HL-60 (cell line): ENCODE measurements around the gene SRSF12.
A peak's percentile ranks its signal among the peaks of the same experiment; 100 is the strongest.

ENCODE experiments used
- DNase-seq, 2 experiments: peaks; one replicate each; pipeline ENCODE4 v3.0.0-alpha.2; 2010 to 2020; ENCODE audit warnings: low read depth in 1 of 2, low spot score in 1 of 2
- H3K27ac ChIP-seq: fragments of 250-450 bp; sonication (Bioruptor Pico); replicated peaks from 2 replicates; pipeline ENCODE4 v1.5.1; 2020; ENCODE audit warnings: mild to moderate bottlenecking, moderate library complexity
- H3K27me3 ChIP-seq: fragments of 250-450 bp; sonication (Bioruptor Pico); 2 replicates; pipeline ENCODE4 v1.5.1; 2021; ENCODE audit warnings: mild to moderate bottlenecking, moderate library complexity; ENCODE audit not compliant: insufficient read depth, poor library complexity, severe bottlenecking
- H3K4me3 ChIP-seq: replicated peaks from 2 replicates; pipeline ENCODE4 v1.5.1; 2011; ENCODE audit warnings: mild to moderate bottlenecking, control low read depth, low read length; ENCODE audit not compliant: insufficient read depth
- CTCF ChIP-seq: IDR thresholded peaks from one replicate; pipeline ENCODE4 v1.5.1; 2011; ENCODE audit warnings: low read length, control low read depth, inconsistent platforms; ENCODE audit not compliant: insufficient read depth
- GABPA ChIP-seq: IDR thresholded peaks from 2 replicates; pipeline ENCODE4 v1.6.1; 2012; ENCODE audit warnings: low read depth
- POLR2AphosphoS5 ChIP-seq: IDR thresholded peaks from 2 replicates; pipeline ENCODE4 v1.6.1; 2012; ENCODE audit warnings: low read depth
- REST ChIP-seq: IDR thresholded peaks from 2 replicates; pipeline ENCODE4 v1.6.1; 2012; ENCODE audit warnings: low read depth; ENCODE audit not compliant: insufficient replicate concordance
- SPI1 ChIP-seq: IDR thresholded peaks from 2 replicates; pipeline ENCODE4 v1.6.1; 2012; ENCODE audit warnings: low read depth, mild to moderate bottlenecking, borderline replicate concordance

SRSF12 gene

GRCh38 chr6:89079511-89080234 is 38.2 kb downstream of the SRSF12 start:
- TF ChIP-seq REST (no peak), POLR2AphosphoS5 (no peak), GABPA (no peak; the same call in 1 of the 2 replicates), SPI1 (no peak), CTCF (no peak)
- peak in 1 of 2 experiments; percentile 50 for DNase-seq
- H3K27me3 ChIP-seq, result no peaks in the 10 kb centered on the region
- H3K4me3 ChIP-seq, result peak overlapping the region; percentile 85
- H3K27ac ChIP-seq, result peak overlapping the region; percentile 98

DNA sequence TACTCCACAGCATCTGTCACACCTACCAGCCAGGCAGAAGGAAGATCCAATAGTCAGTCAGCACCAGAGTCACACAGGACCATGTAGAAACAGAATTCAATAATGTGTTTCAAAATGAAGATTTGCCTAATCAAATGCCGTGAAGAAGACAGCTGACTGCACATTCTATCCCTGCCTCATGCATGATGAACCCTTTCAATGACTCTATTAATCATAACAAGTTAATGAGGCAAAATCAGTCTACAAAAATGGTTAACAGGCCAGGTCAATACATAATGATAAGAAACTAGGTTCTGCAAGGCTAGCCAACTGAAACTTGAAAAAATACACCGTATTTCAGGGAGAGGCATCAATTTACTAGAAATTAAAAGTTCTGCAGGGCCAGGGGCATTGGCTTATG is 44.0 kb downstream of the SRSF12 start:
- Histone ChIP-seq H3K27me3 (no peaks in the 10 kb centered on the region), H3K27ac (peak overlapping the region; percentile 94)

More for the DNA sequence above, 44.0 kb downstream of the SRSF12 start:
- TF ChIP-seq SPI1 (no peak), GABPA (no peak), POLR2AphosphoS5 (no peak), REST (no peak), CTCF (no peak)
- DNase-seq, result no peak
- H3K4me3 ChIP-seq, result no peak overlapping the region
